Measurements from ENCODE around the gene B3GALNT2. TPM values are rescaled to one million over a fixed set of nuclear protein-coding genes. Genes with fewer than 3 reads are reported as not detected.

B3GALNT2 gene
- total RNA-seq, 2 donors from 2014 or later, result 29.1 to 52.1 TPM

DNA sequence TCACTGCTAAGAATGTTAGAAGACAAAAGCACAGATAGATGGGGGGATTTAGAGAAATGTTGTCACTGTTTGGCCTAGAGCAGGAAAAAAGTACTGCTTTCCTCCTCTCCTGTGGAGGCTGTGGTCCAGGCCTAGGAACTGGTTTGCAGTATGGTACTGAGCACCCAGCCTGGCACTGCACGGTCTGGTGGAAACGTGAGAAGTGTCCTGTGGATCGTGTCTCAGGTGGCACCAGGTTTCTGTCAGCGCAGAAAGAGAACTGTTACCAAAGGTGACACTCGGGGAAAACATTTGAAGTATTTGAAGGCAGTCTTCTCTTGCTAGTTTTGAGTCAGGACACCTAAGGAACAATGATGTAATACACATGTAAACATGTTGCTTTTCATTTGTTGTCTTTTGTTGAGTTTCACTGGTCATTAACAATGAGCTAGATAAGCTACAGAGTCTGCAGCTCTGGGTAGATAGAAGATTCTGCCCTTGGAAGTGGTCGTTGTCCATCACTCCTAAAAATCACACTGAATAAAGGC lies 63.0 kb downstream of the B3GALNT2 start:
- no peak overlapping the region for H3K4me3 ChIP-seq
- H3K9me3 ChIP-seq, result no peaks in the 10 kb centered on the region
- H3K27ac ChIP-seq, result no peak overlapping the region
- 78% methylated on average over 6 of the region's 6 CpGs for WGBS
- H3K27me3 ChIP-seq (replicated peaks; ENCODE audit: insufficient read depth), result no peaks in the 10 kb centered on the region
- TF ChIP-seq POLR2AphosphoS5 (IDR thresholded peaks at IDR 0.05) (no peak), POLR2A (IDR thresholded peaks at IDR 0.05) (no peak)
- TF ChIP-seq, protein P1, sequence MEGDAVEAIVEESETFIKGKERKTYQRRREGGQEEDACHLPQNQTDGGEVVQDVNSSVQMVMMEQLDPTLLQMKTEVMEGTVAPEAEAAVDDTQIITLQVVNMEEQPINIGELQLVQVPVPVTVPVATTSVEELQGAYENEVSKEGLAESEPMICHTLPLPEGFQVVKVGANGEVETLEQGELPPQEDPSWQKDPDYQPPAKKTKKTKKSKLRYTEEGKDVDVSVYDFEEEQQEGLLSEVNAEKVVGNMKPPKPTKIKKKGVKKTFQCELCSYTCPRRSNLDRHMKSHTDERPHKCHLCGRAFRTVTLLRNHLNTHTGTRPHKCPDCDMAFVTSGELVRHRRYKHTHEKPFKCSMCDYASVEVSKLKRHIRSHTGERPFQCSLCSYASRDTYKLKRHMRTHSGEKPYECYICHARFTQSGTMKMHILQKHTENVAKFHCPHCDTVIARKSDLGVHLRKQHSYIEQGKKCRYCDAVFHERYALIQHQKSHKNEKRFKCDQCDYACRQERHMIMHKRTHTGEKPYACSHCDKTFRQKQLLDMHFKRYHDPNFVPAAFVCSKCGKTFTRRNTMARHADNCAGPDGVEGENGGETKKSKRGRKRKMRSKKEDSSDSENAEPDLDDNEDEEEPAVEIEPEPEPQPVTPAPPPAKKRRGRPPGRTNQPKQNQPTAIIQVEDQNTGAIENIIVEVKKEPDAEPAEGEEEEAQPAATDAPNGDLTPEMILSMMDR (IDR thresholded peaks at IDR 0.05), result no peak
- no peak for DNase-seq (ENCODE audit: low spot score)
- H3K4me1 ChIP-seq (replicated peaks), result no peaks in the 10 kb centered on the region
- intact Hi-C loops (cut with DNase I), result no loop called here
- H3K36me3 ChIP-seq, result peaks cover 0 to 7% of the 10 kb centered on the region in 2 donors

DNA sequence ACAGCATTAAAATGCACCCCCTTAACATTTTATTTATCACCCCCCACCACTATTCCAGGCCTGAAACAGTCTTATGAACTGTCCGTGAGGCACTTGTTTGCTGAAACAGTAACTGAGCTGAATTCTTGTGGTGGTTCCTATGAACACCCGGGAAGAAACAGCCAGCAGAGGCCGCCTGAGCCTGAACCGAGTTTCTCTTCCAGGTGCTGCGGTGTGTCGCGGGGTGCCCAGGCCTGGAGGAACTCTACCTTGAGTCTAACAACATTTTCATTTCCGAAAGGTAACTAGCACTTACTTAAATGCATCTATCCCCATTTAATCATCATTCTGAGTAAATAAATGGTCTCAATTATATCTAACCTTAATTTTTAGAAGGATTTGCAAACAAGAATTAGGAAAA lies 70.3 kb downstream of the B3GALNT2 start:
- Histone ChIP-seq H3K9me3 (no peaks in the 10 kb centered on the region), H3K36me3 (no peaks in the 10 kb centered on the region), H3K27me3 (replicated peaks; ENCODE audit: insufficient read depth) (no peaks in the 10 kb centered on the region), H3K4me3 (no peak overlapping the region), H3K4me1 (replicated peaks) (no peaks in the 10 kb centered on the region), H3K27ac (no peak overlapping the region)
- no peak for DNase-seq (ENCODE audit: low spot score)
- TF ChIP-seq POLR2A (IDR thresholded peaks at IDR 0.05) (no peak), POLR2AphosphoS5 (IDR thresholded peaks at IDR 0.05) (no peak)
- TF ChIP-seq, protein P1 (IDR thresholded peaks at IDR 0.05), result no peak
- WGBS, result 94% methylated on average over 8 of the region's 8 CpGs
- intact Hi-C loops (cut with DNase I), result no loop called here

DNA sequence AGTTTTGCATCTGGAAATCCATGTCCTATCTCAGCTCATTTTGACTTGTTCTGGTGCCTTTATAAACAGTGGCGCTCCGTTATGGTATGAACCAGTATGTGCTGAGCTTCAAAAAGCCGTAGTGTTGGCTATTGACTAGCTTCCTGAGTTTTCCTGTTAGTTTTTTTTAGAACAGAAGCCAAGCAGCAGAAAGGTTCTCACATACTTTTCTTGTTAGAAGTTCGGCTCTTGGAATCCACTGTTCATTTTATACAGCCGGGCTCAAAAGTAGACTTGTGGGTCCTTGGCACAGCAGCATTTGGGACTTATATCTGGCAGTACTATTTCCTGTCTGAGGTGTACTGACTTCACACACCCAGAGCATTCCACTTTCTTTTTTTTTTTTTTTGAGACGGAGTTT lies 73.3 kb downstream of the B3GALNT2 start:
- Histone ChIP-seq H3K4me3 (no peak overlapping the region), H3K36me3 (no peaks in the 10 kb centered on the region), H3K4me1 (replicated peaks) (no peaks in the 10 kb centered on the region), H3K27ac (no peak overlapping the region), H3K9me3 (no peaks in the 10 kb centered on the region), H3K27me3 (replicated peaks; ENCODE audit: insufficient read depth) (no peaks in the 10 kb centered on the region)
- intact Hi-C loops (cut with DNase I), result no loop called here
- WGBS, result 49% methylated on average over 6 of the region's 6 CpGs
- no peak for TF ChIP-seq POLR2A (IDR thresholded peaks at IDR 0.05)
- no peak for TF ChIP-seq POLR2AphosphoS5 (IDR thresholded peaks at IDR 0.05)
- TF ChIP-seq, protein P1 (IDR thresholded peaks at IDR 0.05), result no peak
- no peak for DNase-seq (ENCODE audit: low spot score)

DNA sequence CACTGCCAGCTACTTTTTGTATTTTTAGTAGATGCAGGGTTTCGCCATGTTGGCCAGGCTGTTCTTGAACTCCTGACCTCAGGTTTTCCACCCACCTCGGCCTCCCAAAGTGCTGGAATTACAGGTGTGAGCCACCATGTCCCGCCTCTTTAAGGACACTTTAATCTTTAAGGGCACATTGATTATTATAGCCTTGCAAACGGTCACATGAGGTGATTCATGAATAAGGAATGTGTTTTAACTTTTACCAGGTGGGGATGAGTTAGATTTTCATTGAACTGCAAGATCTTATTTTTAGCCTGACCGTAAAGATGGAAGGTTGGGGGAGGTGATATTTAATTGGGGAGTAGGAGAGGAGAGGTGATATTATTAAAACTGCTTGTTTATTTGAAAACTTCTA lies 75.1 kb downstream of the B3GALNT2 start:
- no peaks in the 10 kb centered on the region for H3K36me3 ChIP-seq
- no peak for TF ChIP-seq POLR2A (IDR thresholded peaks at IDR 0.05)
- TF ChIP-seq POLR2AphosphoS5 (IDR thresholded peaks at IDR 0.05), result no peak
- TF ChIP-seq, protein P1 (IDR thresholded peaks at IDR 0.05), result no peak
- H3K27me3 ChIP-seq (replicated peaks; ENCODE audit: insufficient read depth), result no peaks in the 10 kb centered on the region
- H3K9me3 ChIP-seq, result no peaks in the 10 kb centered on the region
- intact Hi-C loops (cut with DNase I), result no loop called here
- no peak overlapping the region for H3K27ac ChIP-seq
- WGBS, result 85% methylated on average over 5 of the region's 5 CpGs
- H3K4me3 ChIP-seq, result no peak overlapping the region
- no peak for DNase-seq (ENCODE audit: low spot score)
- H3K4me1 ChIP-seq (replicated peaks), result no peaks in the 10 kb centered on the region

DNA sequence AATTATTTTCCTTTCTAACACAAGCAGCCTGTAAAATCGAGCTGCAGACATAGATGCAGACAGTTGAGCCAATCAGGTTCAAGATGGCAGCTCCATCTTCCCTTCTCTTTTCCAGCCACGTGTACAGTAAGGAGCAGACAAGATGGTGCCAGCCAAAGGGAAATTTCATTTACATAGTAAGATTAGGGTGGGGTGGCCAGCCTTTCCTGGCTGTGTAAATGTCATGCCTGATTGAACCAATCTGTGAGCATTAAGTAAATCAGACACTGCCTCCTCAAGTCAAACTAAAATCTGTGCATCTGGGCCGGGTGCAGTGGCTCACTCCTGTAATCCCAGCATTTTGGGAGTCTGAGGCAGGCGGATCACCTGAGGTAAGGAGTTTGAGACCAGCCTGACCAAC lies 76.8 kb downstream of the B3GALNT2 start:
- Histone ChIP-seq H3K4me1 (replicated peaks) (no peaks in the 10 kb centered on the region), H3K27ac (no peak overlapping the region), H3K36me3 (no peaks in the 10 kb centered on the region), H3K4me3 (no peak overlapping the region), H3K9me3 (no peaks in the 10 kb centered on the region), H3K27me3 (replicated peaks; ENCODE audit: insufficient read depth) (no peaks in the 10 kb centered on the region)
- 80% methylated on average over 4 of the region's 4 CpGs for WGBS
- TF ChIP-seq POLR2A (IDR thresholded peaks at IDR 0.05), result no peak
- TF ChIP-seq, protein P1 (IDR thresholded peaks at IDR 0.05), result no peak
- DNase-seq (ENCODE audit: low spot score), result no peak
- intact Hi-C loops (cut with DNase I), result no loop called here

Data from prostate gland (tissue), 2 donors.